H7 (cell line): ENCODE measurements around the gene ATP11A. TPM values are rescaled to one million over a fixed set of nuclear protein-coding genes. Genes with fewer than 3 reads are reported as not detected.

Experiments used
- DNase-seq: peaks from one replicate; pipeline ENCODE4 v3.0.0; 2012
- H3K27me3 ChIP-seq: 2 replicates; pipeline ENCODE4 v1.6.0; 2011; ENCODE audit warnings: mild to moderate bottlenecking, low read length; ENCODE audit not compliant: control insufficient read depth, insufficient read depth
- H3K36me3 ChIP-seq: replicated peaks from 2 replicates; pipeline ENCODE4 v1.5.1; 2011; ENCODE audit warnings: low read length; ENCODE audit not compliant: control insufficient read depth, insufficient read depth
- H3K4me3 ChIP-seq: 2 replicates; pipeline ENCODE4 v1.5.1; 2011; ENCODE audit warnings: low read depth, mild to moderate bottlenecking, control low read depth, low read length, moderate library complexity; ENCODE audit not compliant: insufficient read depth
- total RNA-seq: library from RNA; depleted of rRNA; stranded (reverse); fragments of >200 nt; shearing (Covaris generic); gene quantifications from 2 replicates; pipeline ENCODE4 v1.2.3, GENCODE V29; 2014

The ATP11A gene
- total RNA-seq, 1 experiment from 2014 or later: 9.9 TPM

DNA sequence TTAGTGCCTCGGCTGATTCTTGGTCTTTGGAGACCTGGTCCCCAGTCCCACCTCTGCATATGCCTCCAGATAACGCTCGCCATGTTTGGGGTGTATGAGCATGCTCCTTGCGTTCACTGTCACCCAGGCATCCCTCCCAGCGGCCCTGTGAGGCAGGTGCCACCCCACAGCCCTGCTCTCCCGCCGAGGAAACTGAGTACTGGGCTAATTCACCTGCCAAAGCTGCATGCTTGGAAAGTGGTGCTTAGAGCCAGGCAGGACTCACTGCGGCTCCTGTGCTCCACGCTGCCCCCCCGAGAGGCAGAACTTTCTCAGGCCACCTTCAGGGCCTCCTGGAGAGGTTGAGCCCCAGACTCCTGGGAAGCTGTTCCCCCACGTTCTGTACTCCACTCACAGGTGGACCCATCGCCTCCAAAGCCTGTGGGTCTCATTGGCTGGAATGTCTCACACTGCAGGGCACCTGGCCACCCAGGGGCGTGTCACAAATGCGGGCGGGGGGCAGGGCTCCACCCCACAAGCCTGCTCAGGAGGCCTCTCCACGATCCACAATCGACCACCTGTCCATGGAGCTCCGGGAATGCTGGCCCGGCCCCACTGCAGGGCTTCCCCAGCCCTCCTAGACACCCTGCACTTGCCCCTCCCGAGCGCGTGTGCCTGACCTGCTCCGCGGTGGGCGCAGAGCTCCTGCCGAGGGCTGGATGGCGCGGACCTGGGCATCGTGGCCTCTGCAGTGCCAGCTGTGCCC is 64.6 kb downstream of the ATP11A start:
- DNase-seq: no peak
- no peaks in the 10 kb centered on the region for H3K36me3 ChIP-seq

DNA sequence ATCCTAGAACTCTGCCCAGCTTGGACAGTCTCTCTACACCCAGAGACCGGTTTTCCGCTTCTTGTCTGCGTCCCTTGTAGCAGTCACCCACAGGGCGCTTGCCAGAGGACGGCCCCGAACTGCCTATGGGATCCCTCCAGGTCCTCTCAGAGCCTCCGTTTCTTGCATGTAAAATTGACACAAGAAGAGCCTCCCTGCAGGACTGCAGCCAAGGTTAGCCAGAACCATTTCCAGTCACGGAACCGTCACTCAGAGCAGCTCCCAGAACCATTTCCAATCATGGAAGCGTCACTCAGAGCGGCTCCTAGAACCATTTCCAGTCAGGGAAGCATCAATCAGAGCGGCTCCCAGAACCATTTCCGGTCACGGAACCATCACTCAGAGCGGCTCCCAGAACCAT is 65.5 kb downstream of the ATP11A start:
- DNase-seq: no peak

More for the DNA sequence above, 64.6 kb downstream of the ATP11A start:
- Histone ChIP-seq H3K4me3 (no peak overlapping the region), H3K27me3 (no peaks in the 10 kb centered on the region)

DNA sequence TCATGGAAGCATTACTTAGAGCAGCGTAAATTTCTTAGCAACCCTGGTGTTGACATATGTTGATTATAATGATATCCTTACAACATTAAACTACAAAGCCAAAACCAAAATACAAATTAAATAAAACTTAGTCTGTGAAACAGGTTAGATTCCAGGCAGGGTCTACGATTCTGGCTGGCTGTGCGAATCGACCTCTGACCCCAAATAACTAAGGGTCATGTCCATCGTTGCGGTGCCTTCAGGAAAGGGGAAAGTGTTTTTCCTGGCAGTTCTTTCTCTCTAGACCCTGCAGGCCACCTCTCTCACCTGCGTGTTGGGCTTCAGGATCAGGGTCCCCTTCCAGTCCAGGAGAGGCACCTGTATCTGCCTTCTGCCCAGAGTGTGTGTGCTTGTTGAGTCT is 66.2 kb downstream of the ATP11A start:
- DNase-seq: no peak
- H3K27me3 ChIP-seq: no peaks in the 10 kb centered on the region
- no peak overlapping the region for H3K4me3 ChIP-seq
- H3K36me3 ChIP-seq: no peaks in the 10 kb centered on the region

More for the DNA sequence above, 65.5 kb downstream of the ATP11A start:
- no peak overlapping the region for H3K4me3 ChIP-seq
- H3K27me3 ChIP-seq: no peaks in the 10 kb centered on the region
- H3K36me3 ChIP-seq: no peaks in the 10 kb centered on the region

DNA sequence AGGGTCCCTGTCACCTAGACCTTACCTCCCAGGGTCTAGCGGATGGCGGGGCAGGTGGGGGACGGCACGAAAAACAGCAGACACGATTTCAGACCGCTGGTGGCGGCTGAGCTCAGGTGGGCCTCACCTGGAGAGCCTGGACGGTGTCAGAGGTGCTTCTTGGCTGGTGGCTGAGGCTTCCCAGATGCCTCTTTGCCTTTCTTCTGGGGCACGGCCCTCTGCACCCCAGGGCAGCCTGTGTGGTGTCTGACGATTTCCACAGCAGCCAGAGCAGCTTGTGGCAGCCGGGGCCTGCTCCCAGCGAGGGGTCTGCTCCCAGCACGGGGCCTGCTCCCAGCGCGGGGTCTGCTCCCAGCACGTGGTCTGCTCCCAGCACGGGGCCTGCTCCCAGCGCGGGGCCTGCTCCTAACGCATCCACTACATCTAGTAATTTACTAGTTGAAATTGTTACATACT is 66.7 kb downstream of the ATP11A start:
- Histone ChIP-seq H3K36me3 (no peaks in the 10 kb centered on the region), H3K4me3 (no peak overlapping the region), H3K27me3 (no peaks in the 10 kb centered on the region)
- no peak for DNase-seq

DNA sequence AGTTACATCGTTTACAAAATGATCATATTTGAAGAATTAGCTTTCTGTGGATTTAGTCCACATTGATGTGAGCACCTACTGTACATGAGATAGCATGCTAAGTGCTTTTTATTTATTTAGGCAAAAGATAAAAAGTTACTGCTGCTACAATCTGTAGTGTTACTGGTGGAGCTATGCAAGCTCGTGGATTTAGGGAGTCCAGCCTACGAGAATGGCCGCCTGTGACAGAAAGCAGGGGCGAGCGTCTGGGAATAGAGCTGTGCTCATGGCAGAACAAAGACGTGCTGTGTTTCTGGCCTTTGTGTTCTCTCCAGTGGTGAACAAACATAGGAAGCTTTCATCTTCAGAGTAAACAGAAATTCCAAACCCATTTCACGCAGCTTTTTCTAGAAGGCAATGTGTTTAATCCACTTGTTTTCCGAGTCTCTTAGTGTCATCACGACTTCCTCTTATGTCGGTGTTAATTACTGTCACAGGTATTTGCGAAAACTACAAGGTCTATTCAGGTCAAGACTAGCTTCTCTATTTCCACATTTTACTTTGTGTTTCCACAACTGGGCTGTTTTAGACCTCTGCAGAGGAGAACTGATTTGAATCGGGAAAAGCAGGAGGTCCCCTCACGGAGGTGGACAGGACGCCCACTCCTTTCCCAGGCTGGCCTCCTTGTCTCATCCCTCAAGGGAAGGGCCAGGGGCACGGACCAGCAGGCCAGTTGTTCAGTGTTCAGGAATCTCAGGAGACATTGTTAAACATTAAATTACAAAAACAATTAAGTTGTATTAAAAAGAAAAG is 67.3 kb downstream of the ATP11A start:
- no peak overlapping the region for H3K4me3 ChIP-seq
- no peaks in the 10 kb centered on the region for H3K27me3 ChIP-seq
- no peaks in the 10 kb centered on the region for H3K36me3 ChIP-seq
- no peak for DNase-seq

DNA sequence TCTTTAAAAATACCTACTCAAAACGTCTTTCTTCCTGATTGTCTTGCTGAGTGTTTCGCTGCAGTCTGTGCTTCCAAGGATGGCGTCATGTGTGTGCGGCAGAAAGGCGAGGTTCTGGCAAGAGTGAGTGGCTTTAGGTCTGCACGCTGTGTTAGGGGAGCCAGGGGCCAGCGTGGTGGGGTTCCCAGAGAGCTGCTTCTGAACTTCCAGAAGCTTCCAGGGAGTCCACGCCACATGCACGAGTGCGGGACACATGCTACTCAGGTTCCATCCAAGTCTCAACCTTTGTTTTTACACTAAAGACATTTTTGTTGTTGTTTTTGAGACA is 67.9 kb downstream of the ATP11A start:
- H3K36me3 ChIP-seq: no peaks in the 10 kb centered on the region
- H3K4me3 ChIP-seq: no peak overlapping the region
- H3K27me3 ChIP-seq: no peaks in the 10 kb centered on the region
- no peak for DNase-seq

DNA sequence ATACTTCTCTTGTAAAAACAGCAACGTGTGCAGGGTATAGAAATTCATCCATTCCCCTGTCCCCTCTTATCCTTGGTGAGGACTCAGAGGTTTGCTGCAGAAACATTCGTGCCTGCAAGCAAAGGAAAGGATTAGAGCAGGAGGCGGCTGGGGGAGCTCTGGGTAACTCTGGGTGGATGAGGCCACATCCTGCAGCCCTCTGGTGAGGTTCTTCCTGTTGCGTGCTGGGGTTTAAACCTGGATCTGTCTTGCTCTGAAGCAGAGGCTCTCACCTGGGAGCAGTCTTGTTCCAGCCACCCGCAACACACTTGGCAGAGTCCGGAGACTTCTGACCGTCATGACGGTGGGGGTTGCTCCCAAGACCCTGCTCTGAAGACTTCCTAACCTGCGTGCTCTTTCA is 69.2 kb downstream of the ATP11A start:
- Histone ChIP-seq H3K27me3 (no peaks in the 10 kb centered on the region), H3K4me3 (no peak overlapping the region), H3K36me3 (no peaks in the 10 kb centered on the region)
- DNase-seq: no peak

DNA sequence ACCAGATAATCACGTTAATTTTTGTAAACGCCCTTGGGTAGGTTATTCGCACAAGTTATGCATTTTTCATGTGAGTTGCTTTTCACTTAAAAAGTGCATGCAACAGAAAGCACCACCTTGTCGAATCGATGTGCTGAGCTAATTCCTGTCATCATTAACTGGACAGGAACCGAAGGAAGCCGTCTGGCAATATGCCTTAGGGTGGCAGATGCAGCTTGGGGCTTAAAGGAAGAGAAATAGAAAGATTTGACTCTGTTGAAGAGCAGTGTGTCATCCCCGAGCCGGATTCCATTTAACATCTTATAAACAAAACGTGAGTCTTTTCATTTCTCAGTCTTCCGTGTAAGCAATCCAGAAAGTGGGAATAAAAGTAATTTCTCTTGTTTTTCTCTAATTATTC is 70.0 kb downstream of the ATP11A start:
- Histone ChIP-seq H3K4me3 (no peak overlapping the region), H3K27me3 (no peaks in the 10 kb centered on the region), H3K36me3 (no peaks in the 10 kb centered on the region)
- no peak for DNase-seq

DNA sequence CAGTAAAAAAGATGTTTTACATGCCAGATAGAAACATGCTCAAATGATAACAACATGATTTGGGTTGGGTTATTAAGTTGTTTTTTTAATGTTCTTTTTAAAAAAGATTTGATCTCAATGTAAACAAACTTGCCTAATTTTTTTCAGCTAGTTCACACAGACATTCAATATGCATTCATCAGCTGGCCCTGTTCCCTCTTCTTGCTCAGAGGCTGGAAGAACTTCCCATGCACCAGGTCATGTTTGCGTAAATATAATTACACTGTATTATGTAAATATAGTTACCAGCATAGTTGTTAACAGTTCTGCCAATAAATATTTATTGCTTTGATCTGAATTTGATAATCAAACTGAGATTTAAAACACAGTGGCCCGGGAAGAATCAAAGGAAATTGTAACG is 70.6 kb downstream of the ATP11A start:
- no peak overlapping the region for H3K4me3 ChIP-seq
- H3K36me3 ChIP-seq: no peaks in the 10 kb centered on the region
- H3K27me3 ChIP-seq: no peaks in the 10 kb centered on the region
- no peak for DNase-seq

DNA sequence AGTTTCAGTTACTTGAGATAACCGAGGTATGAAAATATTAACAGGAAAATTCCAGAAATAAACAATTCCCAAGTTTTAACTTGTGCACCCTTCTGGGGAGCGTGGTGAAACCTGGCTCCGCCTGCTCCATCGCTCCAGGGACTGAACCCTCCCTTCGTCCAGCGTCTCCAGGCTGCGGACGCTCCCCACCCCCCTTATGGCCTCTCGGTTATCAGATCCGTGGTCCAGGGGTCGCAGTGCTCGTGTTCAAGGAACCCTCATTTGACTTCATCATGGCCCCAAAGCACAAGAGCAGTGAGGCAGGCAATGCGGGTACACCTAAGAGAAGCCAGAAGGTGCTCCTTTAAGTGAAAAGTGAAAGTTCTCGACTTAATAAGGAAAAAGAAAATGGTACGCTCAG is 71.1 kb downstream of the ATP11A start:
- H3K27me3 ChIP-seq: no peaks in the 10 kb centered on the region
- H3K4me3 ChIP-seq: no peak overlapping the region
- no peaks in the 10 kb centered on the region for H3K36me3 ChIP-seq
- no peak for DNase-seq

DNA sequence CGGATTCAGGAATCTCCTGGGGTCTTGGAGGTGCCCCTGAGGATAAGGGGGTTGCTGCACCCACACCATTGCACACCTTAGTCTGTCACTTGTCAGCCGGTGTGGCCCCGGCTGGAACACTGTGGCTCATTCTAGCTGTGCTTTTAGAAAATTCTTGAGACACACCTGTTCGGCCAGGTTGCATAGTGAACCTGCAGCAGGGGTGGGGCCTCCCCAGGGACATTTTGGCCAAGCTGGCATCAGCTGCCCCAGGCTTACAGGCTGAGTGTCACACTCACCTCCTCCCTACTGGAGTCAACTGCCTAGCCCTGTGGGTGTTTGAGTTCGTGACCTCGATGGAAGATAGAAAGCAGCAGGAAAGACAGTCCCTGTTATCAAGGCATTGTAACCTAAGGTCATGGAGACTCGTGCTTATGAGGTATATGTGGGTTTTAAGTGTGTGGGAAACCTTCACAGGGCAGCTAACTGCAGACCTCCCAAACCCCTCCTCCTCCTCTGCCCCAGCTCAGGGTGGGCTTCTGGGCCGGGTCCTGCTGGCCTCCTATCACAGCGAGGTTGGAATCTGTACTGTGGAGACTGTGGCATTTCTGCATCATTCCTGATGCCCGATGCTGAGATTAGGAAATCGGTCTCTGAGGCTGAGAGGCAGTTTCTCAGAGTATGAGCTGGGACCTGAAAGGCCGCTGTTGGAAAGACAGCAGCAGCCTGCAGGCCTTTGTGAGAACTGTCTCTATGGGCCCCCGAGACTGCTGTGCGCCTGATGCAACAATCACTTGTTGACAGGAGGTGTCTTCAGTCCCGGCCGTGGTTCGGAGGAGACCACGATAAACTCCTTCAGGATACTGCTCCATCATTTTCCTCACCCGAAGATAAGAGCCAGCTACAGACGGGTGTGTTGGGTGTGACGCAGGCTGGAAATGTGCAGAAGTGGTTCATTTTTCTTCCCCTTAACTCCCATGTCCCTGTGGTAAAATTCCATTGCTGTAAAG is 72.2 kb downstream of the ATP11A start:
- DNase-seq: peak; percentile 77
- no peaks in the 10 kb centered on the region for H3K36me3 ChIP-seq
- H3K4me3 ChIP-seq: no peak overlapping the region
- H3K27me3 ChIP-seq: no peaks in the 10 kb centered on the region

DNA sequence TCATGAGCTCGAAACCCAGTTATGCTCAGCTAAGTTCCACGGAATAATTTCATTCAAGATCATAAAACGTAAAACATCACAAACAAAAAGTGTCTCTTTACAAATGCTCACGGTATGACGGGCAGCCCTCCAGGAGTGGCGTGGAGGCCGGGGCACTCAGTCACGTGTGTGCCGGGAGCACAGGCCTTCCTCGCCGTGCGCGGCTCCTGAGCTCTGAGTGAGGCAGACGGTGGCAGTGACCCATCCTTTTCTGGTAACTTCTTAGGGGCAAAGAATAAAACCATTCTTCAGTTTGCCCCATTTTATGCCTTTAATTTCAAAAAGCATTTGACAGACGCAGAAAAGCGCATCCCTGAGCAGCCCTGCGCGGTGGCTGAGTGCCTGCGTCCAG is 72.8 kb downstream of the ATP11A start:
- no peaks in the 10 kb centered on the region for H3K36me3 ChIP-seq
- DNase-seq: no peak
- no peaks in the 10 kb centered on the region for H3K27me3 ChIP-seq
- no peak overlapping the region for H3K4me3 ChIP-seq

DNA sequence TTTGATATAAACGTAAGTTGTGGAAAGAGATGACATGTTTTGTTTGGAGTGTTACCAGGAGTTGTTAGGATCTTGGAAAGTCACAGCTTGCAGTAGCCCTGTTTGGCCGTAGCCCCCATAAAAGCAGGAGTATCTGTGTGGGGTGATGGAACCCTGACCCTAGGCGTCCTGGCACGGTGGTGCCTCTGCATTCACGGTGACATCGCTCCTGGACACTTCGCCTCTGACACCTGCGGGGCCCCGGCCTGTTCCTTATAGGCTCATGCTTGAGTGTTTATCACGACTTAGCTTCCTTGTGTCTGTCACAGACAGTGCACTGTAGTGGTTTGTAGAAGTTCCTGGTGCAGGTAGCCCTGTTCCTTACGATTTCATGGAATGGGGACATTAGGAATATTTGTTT is 74.2 kb downstream of the ATP11A start:
- no peaks in the 10 kb centered on the region for H3K27me3 ChIP-seq
- no peak overlapping the region for H3K4me3 ChIP-seq
- DNase-seq: no peak
- H3K36me3 ChIP-seq: no peaks in the 10 kb centered on the region

DNA sequence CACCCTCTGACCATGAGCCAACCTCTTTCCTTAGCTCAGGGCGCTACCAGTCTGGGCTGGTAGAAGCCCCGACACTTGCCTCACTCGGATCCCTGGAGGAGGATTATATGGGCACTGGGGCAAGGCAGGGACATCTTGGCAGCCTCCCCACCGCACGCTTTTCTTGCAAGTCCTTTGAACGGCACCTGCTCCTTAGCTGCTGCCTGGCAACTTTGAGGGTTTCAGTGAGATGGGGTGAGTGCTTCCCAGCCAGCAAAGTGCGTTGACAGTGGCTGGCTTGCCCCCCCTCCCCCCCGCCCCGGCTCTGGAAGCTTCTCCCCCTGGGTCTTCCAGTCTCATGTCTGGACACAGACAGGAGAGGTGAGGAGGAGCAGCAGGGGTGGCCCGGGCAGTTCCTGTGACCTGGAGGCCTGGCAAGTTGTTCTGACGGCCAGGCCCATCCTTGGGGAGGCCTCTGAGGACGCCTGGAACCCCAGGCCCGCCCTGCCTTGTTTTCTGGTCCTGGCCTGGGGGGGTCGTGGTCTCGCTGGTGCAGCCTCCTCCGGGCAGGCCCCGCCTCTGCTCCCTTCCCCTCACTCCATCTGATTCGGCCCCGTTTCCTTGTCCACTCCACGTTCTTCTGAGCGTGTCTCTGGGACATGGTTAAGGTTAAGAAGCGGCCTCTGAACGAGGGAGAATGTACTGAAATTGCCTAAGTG is 75.2 kb downstream of the ATP11A start:
- DNase-seq: no peak
- no peak overlapping the region for H3K4me3 ChIP-seq
- no peaks in the 10 kb centered on the region for H3K27me3 ChIP-seq
- H3K36me3 ChIP-seq: no peaks in the 10 kb centered on the region
